ENCODE measurements around the gene EID3. TPM values are rescaled to one million over a fixed set of nuclear protein-coding genes. Genes with fewer than 3 reads are reported as not detected.
"Not testable (repeated sequence)": the region's sequence is repeated elsewhere in the genome, so short reads cannot be mapped to it uniquely, and the experiment has no call there.

Gene EID3
- 4.4 TPM for total RNA-seq
- long read RNA-seq, partial matches to known transcripts: 0 of 1 reads
- long read RNA-seq, other reads (novel, unspliced or antisense): 0 of 1 reads

- Histone ChIP-seq H3K36me3 (peaks cover 27% of the 10 kb centered on the region), H3K27me3 (no peaks in the 10 kb centered on the region), H3K9me3 (no peaks in the 10 kb centered on the region), H3K4me1 (peaks cover 68% of the 10 kb centered on the region), H3K27ac (peak within 1 kb of the TSS; percentile 74), H3K4me3 (peak within 1 kb of the TSS; percentile 56)
- TF ChIP-seq CTCF (IDR thresholded peaks at IDR 0.05): no peak
- intact Hi-C loops (cut with DNase I): no loop called here
- ATAC-seq (peak; percentile 100), DNase-seq (peak; percentile 94)
Observed at GRCh38 chr12:104303538-104304151, at the start of gene EID3. Gene EID3 (plus strand): TSS chr12:104303739. CDS start chr12:104303935, 196 bp downstream.

GRCh38 chr12:104257913-104258472 is 45.5 kb upstream of the EID3 start:
- no peak for ATAC-seq
- no peaks in the 10 kb centered on the region for H3K36me3 ChIP-seq
- intact Hi-C loops (cut with DNase I): no loop called here
- no peak overlapping the region for H3K4me3 ChIP-seq
- no peaks in the 10 kb centered on the region for H3K9me3 ChIP-seq
- TF ChIP-seq CTCF (IDR thresholded peaks at IDR 0.05): no peak
- no peak for DNase-seq
- no peak overlapping the region for H3K27ac ChIP-seq
- H3K27me3 ChIP-seq: no peaks in the 10 kb centered on the region
- no peaks in the 10 kb centered on the region for H3K4me1 ChIP-seq

- H3K4me3 ChIP-seq: no peak overlapping the region
- no peaks in the 10 kb centered on the region for H3K36me3 ChIP-seq
- no peaks in the 10 kb centered on the region for H3K27me3 ChIP-seq
- H3K4me1 ChIP-seq: no peaks in the 10 kb centered on the region
- intact Hi-C loops (cut with DNase I): no loop called here
- no peak overlapping the region for H3K27ac ChIP-seq
- TF ChIP-seq CTCF (IDR thresholded peaks at IDR 0.05): no peak
- no peak for DNase-seq
- ATAC-seq: no peak
- H3K9me3 ChIP-seq: no peaks in the 10 kb centered on the region
Observed at GRCh38 chr12:104258476-104259067, 45.0 kb upstream of the EID3 start.

GRCh38 chr12:104263026-104263425 is 40.5 kb upstream of the EID3 start:
- no peak for TF ChIP-seq CTCF (IDR thresholded peaks at IDR 0.05)
- Histone ChIP-seq H3K4me1 (no peaks in the 10 kb centered on the region), H3K9me3 (no peaks in the 10 kb centered on the region), H3K36me3 (no peaks in the 10 kb centered on the region), H3K4me3 (no peak overlapping the region), H3K27ac (no peak overlapping the region), H3K27me3 (no peaks in the 10 kb centered on the region)
- DNase-seq (no peak), ATAC-seq (no peak)
- intact Hi-C loops (cut with DNase I): no loop called here

- H3K4me1 ChIP-seq: no peaks in the 10 kb centered on the region
- no peaks in the 10 kb centered on the region for H3K27me3 ChIP-seq
- H3K9me3 ChIP-seq: no peaks in the 10 kb centered on the region
- no peak for ATAC-seq
- H3K36me3 ChIP-seq: no peaks in the 10 kb centered on the region
- peak overlapping the region; percentile 40 for H3K27ac ChIP-seq
- no peak for DNase-seq
- H3K4me3 ChIP-seq: no peak overlapping the region
- intact Hi-C loops (cut with DNase I): no loop called here
- no peak for TF ChIP-seq CTCF (IDR thresholded peaks at IDR 0.05)
Observed at GRCh38 chr12:104263580-104264358, 39.8 kb upstream of the EID3 start.

- ATAC-seq; H3K27ac ChIP-seq; H3K9me3 ChIP-seq; H3K27me3 ChIP-seq; H3K4me1 ChIP-seq; intact Hi-C loops (cut with DNase I); H3K4me3 ChIP-seq; DNase-seq; H3K36me3 ChIP-seq: not testable (repeated sequence)
Observed at GRCh38 chr12:104265436-104265835, 38.1 kb upstream of the EID3 start.

Data from upper lobe of right lung (tissue), 1 donor.